Suprapubic skin (tissue), 4 donors: Measurements from ENCODE around the gene INPP5A.

Experiments
- POLR2A ChIP-seq, 2 donors: fragments of 450-650 bp; IDR thresholded peaks; one replicate each; pipeline ENCODE4 v1.6.1; 2017; ENCODE audit warnings: antibody characterized with exemption in 2 of 2, mild to moderate bottlenecking in 2 of 2, moderate library complexity in 2 of 2
- POLR2AphosphoS5 ChIP-seq, 3 donors: sonication (generic); formaldehyde crosslinking; IDR thresholded peaks; one replicate each; pipeline ENCODE4 v1.6.1; 2017; ENCODE audit warnings: antibody characterized with exemption in 3 of 3
- TF ChIP-seq, protein P1 (sequence below), 2 donors: fragments of 200-600 bp in 1 of 2; fragments of 450-650 bp in 1 of 2; sonication (generic) in 1 of 2; IDR thresholded peaks; one replicate each; pipeline ENCODE4 v1.5.1; 2016 to 2019; ENCODE audit warnings: antibody characterized with exemption in 2 of 2, mild to moderate bottlenecking in 1 of 2, moderate library complexity in 1 of 2

DNA sequence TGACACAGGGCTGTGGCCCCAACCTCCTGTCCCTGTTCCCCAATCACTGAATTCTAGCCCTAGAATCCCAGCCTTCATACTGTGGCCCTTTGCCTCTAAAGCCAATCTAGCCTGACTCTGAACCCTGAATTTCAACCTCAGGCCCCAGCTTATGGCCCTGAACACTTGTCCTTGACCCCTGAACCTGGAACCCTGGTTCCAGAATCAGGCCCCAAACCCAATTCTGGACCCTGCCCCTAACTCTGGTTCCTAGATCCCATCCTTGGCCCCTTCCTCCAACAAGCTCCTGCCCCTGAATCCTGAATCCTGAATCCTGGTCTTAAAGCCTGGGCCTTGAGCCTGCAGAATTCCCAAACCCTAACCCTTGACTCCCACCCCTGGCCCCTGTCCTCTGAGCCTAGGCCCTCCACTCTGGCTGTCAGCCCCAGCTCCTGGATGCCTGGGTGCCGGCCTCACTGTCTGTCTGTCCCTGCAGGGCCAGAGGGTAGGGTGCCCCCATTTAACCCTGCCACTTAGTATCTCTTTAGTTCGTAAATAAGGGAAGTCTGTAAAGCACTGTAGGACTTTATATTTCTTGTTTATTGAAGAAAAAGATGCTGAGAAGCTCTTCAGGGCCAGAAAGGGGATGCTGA, 1.3 kb downstream of the INPP5A start:
- TF ChIP-seq POLR2AphosphoS5 (IDR thresholded peaks at IDR 0.05): no peak
- no peak for TF ChIP-seq POLR2A (IDR thresholded peaks at IDR 0.05)
- TF ChIP-seq, protein P1, sequence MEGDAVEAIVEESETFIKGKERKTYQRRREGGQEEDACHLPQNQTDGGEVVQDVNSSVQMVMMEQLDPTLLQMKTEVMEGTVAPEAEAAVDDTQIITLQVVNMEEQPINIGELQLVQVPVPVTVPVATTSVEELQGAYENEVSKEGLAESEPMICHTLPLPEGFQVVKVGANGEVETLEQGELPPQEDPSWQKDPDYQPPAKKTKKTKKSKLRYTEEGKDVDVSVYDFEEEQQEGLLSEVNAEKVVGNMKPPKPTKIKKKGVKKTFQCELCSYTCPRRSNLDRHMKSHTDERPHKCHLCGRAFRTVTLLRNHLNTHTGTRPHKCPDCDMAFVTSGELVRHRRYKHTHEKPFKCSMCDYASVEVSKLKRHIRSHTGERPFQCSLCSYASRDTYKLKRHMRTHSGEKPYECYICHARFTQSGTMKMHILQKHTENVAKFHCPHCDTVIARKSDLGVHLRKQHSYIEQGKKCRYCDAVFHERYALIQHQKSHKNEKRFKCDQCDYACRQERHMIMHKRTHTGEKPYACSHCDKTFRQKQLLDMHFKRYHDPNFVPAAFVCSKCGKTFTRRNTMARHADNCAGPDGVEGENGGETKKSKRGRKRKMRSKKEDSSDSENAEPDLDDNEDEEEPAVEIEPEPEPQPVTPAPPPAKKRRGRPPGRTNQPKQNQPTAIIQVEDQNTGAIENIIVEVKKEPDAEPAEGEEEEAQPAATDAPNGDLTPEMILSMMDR (IDR thresholded peaks at IDR 0.05): no peak
